HG02571 (cell line): ENCODE data around the gene TM9SF2.
A peak's percentile ranks its signal among the peaks of the same experiment; 100 is the strongest.
"Not testable (repeated sequence)": the region's sequence is repeated elsewhere in the genome, so short reads cannot be mapped to it uniquely, and the experiment has no call there.

Experiments
- ATAC-seq: cut with Tn5 transposase; IDR thresholded peaks from one replicate; pipeline ENCODE4 v1.9.1; 2021; ENCODE audit warnings: mild to moderate bottlenecking, moderate library complexity; ENCODE audit not compliant: unreplicated experiment

Gene TM9SF2

DNA sequence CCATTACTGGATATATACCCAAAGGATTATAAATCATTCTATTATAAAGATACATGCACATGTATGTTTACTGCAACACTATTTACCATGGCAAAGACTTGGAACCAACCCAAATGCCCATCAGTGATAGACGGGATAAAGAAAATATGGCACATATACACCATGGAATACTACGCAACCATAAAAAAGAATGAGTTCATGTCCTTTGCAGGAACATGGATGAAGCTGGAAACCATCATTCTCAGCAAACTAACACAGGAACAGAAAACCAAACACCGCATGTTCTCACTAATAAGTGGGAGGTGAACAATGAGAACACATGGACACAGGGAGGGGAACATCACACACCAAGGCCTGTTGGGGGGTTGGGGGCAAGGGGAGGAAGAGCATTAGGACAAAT is 9.5 kb upstream of the TM9SF2 start:
- not testable (repeated sequence) for ATAC-seq

DNA sequence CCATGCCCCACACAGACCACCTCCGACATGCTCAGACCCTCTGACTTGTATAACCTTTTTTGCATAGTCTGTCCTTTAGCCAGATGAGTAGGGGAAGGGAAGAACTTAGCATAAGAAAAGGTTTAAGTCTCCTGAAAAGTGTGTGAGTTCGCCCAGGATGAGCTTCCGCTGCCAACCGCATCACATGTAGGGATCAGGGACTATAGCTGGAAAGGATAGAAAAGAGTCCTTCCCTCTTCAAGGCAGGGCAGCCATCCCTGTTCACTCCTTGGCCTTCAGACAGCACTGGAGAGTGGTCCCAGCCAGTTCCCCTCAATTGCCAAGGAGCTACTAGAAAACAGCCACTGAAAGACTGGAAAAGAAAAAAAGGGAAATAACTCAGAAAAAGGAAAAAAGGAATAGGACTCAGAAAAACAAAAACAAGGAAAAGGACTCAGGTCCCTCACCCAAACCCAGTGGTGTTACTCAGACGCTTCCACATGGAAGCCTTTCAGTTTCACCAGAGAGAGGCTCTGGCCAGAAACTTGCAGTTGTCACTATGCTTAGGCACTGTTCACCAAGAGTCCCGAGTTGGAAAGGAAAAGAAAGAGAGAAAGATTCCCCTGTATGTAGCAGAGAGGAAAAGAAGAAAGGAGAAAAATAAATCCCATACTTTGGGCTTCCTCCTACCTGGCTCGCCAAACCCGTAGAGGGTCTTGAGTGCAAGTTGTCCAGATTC is 5.6 kb upstream of the TM9SF2 start:
- ATAC-seq = no peak

DNA sequence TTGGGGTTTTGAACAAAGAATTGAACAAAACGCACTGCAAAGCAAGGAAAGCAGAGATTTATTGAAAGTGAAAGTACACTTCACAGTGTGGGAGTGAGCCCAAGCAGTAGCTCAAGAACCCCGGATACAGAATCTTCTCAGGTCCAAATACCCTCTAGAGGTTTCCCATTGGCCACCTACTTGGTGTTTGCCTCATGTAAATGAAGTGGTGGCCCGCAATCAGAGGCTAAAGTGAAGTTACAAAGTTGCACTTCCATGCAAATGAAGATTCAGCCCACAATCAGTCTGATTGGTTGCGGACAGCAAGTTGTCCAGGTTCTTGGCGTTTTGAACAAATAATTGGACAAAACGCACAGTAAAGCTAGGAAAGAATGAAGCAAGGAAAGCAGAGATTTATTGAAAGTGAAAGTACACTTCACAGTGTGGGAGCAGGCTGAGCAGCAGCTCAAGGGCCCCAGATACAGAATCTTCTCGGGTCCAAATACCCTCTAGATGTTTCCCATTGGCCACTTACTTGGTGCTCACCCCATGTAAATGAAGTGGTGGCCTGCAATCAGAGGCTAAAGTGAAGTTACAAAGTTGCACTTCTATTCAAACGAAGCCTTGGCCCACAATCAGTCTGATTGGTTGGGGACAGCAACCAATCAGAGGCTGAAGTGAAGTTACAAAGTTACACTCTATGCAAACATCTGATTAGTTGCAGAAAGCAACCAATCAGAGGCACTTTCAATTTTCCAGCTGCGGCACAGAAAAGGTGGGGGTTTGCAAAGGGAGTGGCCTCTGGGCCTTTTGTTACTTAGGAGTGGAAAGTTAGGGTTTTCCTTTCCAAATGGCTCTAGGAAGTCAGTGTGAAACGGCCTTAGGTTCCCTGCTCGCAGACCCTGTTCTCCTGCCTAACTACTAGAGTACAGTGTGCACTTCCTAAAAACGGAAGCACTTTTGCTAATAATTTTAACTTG is 4.8 kb upstream of the TM9SF2 start:
- peak; percentile 25 for ATAC-seq

DNA sequence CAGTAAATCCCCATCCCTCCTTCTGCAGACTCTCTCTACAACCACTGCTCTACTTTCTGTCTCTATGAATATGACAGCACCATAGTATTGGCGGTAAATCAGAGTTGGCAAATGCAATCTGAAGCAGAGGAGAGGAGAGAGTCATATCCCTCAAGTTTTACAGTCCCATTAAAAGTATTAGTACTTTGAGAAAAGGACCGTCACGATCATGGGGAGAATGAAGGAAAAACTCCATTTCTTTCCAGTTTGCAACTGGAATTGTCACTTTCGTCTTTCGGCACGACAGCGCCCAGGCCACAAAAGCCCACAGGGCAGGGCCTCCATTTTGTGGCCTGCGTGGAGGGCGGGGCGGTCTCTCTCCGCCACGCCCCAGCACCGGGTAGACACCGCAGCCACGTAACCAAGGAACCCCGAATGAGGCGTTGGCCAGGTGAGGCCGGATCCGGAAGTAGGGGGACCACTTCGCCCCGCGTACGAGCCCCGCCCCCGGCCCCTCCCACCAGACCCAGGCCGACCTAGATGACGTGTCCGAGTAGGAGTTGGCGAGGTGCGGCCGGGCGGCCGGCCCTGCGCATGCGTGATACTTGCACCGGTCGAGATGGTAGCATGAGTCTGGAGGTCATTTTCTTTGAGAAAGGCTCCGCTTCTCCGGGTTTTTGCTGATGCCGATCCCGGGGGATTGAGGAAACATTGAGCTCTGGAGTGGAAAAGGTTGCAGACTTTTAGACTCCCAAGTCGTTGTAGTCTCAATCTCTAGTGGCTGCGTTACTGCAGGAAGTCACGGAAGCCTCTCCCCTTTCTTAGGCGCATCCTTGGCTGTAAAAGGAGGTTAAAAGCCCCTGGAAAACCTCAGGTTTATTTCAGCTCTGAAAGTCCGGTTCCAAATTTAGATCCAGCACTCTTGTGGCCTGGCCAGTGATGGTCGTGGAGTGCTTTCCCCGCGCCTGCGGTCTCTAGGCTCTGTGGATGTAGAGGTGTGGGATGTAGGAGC is 2.8 kb upstream of the TM9SF2 start:
- peak; percentile 51 for ATAC-seq

GRCh38 chr13:99500839-99501183 is 461 bp upstream of the TM9SF2 start:
- ATAC-seq = peak; percentile 15

- no peak for ATAC-seq
Measured at GRCh38 chr13:99501848-99502301, 603 bp downstream of the TM9SF2 start.

DNA sequence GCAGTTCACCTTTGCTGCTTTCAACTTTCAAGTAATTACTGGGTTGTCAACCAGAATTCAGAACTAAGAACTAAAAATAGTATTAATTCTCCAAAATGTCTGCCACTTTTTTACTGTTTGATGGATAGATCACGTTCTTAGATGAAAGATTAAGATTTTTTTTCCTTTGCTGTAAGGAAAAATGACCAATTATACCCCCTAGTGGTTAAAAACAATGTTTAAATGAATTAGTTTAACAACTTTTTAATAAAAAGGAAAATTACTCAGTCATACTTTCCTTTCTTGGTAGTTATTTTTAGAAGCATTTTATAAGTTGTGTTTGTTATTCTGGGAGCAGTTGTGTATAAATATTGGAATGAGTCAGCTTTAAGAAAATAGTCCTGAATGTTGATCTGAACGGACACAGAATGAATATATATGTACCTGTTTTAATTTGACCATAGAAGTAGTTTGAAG is 4.6 kb downstream of the TM9SF2 start:
- ATAC-seq = no peak

DNA sequence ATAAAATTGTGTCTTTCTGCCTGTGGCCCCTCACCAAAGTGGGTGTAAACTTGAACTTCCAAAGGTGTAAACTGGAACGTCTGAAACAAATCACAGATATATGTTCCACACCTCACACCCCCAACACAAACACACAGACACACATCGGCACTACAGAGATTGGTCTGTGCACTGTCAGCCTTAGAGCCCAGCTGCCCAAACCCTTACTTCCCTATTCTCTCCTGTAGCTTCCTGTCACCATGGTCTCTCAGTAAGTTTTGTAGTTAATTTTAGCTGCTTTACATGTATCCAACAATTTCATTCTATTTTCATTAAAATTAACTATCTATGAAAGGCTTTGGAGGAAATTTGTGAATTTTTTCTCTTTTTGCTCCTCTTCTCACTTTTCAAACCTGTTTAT is 5.4 kb downstream of the TM9SF2 start:
- ATAC-seq = peak; percentile 70

GRCh38 chr13:99507054-99507453 is 5.8 kb downstream of the TM9SF2 start:
- ATAC-seq = no peak

DNA sequence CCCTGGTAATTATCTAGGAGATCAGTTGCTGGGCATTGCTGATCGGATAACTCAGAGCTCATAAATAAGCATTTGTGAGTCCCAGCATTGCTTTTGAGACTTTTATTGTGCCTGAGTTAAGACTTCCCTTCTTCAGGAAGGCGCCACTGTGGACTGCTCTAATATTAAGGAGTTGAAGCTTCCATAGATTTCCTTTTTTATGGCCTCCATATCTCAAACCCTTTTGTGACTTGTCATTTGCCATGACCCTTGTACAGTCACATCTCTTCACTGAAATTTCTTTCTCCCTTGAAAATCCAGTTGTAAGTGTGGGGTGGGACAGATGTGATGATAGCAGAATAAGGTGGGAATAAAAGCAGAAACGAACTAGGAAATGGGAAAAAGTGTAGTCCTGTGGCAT is 6.3 kb downstream of the TM9SF2 start:
- ATAC-seq = no peak

DNA sequence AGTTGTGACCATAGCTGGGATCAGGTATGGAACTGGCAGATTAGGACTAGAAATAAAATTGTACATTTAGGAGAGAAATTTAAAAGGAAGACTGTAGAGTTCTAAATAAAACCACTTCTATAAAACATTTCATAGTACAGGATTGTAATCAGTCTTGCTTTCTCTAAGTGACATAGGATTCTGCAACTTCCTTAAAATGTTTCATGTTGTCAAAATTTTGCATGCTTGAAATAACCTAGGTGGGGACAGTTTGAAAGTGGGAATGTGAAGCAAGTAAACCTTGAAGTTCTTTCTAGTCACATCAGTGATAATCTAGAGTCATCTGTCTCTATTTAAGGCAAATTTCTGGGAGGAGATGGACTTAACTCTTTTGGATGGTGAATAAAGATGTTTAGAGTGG is 6.7 kb downstream of the TM9SF2 start:
- ATAC-seq = no peak

DNA sequence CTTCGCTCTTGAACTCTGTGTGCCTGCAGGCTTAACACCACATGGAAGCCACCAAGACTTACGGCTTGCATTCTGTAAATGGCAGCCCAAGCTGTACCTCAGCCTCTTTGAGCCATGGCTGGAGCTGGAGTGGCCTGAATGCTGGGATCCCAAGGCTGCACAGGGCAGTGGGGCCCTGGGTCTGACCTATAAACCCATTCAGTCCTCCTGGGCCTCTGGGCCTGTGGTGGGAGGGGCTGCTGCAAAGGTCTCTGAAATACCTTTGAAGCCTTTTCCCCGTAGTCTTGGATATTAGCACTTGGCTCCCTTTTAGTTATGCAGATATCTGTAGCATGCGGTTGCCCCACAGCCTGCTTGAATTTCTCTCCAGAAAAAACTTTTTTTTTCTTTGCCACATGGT is 8.2 kb downstream of the TM9SF2 start:
- ATAC-seq = no peak

- no peak for ATAC-seq
Measured at GRCh38 chr13:99514801-99515200, 13.5 kb downstream of the TM9SF2 start.

- no peak for ATAC-seq
Measured at GRCh38 chr13:99516153-99516929, 15.1 kb downstream of the TM9SF2 start.

DNA sequence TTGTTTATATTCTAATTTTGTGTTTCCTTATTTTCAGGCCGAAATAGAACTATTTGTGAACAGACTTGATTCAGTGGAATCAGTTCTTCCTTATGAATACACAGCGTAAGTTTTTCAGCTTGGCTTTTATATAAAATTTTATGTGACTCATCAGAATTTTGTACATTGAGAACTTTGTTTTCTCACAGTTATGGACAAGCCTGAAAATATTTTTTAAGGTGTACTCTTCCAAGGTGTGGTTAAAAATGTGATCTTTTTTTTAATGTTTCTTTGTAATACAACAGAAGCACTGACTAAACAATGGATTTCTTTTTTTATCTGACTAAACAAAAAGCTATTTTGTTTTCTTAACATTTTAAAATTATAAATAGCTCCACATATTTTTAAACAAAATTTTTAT is 16.3 kb downstream of the TM9SF2 start:
- no peak for ATAC-seq

DNA sequence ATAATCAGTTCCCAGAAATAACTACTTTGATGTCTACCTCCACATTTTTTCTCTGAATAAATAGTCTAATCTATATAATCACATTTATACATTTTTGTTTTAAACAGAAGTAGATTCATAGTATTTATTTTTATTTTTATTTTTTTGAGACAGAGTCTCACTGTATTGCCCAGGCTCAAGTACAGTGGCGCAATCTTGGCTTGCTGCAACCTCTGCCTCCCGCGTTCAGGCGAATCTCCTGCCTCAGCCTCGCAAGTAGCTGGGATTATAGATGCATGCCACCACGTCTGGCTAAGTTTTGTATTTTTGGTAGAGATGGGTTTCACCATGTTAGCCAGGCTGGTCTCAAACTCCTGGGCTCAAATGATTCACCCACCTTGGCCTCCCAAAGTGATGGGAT is 16.7 kb downstream of the TM9SF2 start:
- ATAC-seq = no peak

DNA sequence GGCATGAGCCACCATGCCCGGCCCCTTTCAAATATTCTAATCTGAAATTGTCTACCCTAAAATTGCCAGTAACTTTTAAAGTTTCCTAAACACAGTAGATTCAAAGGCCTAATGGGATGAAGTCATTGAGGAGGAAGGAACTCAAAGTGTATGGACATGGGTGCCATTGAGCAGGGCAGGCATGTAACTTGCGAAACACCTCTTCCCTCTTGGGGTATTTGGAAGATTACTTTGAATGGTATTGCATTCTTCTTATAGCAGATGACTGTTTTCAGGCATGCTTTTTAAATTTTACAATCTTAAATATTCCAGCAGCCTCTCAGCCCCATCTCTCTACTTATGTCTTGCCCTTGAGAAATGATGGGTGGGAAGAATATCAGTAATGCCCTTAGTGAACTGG is 21.0 kb downstream of the TM9SF2 start:
- ATAC-seq = no peak

GRCh38 chr13:99523838-99524237 is 22.6 kb downstream of the TM9SF2 start:
- no peak for ATAC-seq

- no peak for ATAC-seq
Measured at GRCh38 chr13:99525967-99526366, 24.7 kb downstream of the TM9SF2 start.

- ATAC-seq = no peak
Measured at GRCh38 chr13:99526549-99526948, 25.3 kb downstream of the TM9SF2 start.
